Activated naive CD4-positive, alpha-beta T cell treated with anti-CD3 and anti-CD28 coated beads, Interleukin-2, amount 10 ng/mL, durations not matched to agents 7 days and 5 days (primary cell): ENCODE data around the gene NOL6.
"Not testable (repeated sequence)": the region's sequence is repeated elsewhere in the genome, so short reads cannot be mapped to it uniquely, and the experiment has no call there.

Source experiments
- CTCF ChIA-PET: fragments of 350-600 bp; sonication (Branson Sonifier 250); formaldehyde crosslinking; loops from one replicate; lab custom pipeline; 2021; ENCODE audit warnings: antibody characterized with exemption; lab: Charles Lee
- DNase-seq: peaks from one replicate; pipeline ENCODE4 v3.0.0-alpha.2; 2020
- H3K27ac Mint-ChIP-seq: one replicate; pipeline ENCODE4 v1.8.0; 2021; ENCODE audit warnings: mild to moderate bottlenecking, moderate library complexity, mixed read lengths
- H3K27me3 Mint-ChIP-seq: one replicate; pipeline ENCODE4 v1.8.0; 2021; ENCODE audit warnings: mild to moderate bottlenecking, mixed read lengths
- H3K36me3 Mint-ChIP-seq: one replicate; pipeline ENCODE4 v1.8.0; 2021; ENCODE audit warnings: mixed read lengths
- H3K4me1 Mint-ChIP-seq: one replicate; pipeline ENCODE4 v1.8.0; 2021; ENCODE audit warnings: mixed read lengths
- H3K4me3 Mint-ChIP-seq: one replicate; pipeline ENCODE4 v1.8.0; 2021; ENCODE audit warnings: mild to moderate bottlenecking, moderate library complexity, mixed read lengths
- H3K9me3 Mint-ChIP-seq: one replicate; pipeline ENCODE4 v1.8.0; 2021; ENCODE audit warnings: mixed read lengths

The NOL6 gene

GRCh38 chr9:33466565-33467495 is 6.9 kb downstream of the NOL6 start:
- CTCF ChIA-PET: interaction anchor here (0.6 to 12.4 kb wide), 34 partner anchors 9 to 194 kb away, joined by 3 to 255 read pairs (median 5); partner anchors contain the start of genes AQP3, AQP7 and NFX1
- no peak overlapping the region for H3K4me3 Mint-ChIP-seq
- H3K9me3 Mint-ChIP-seq: no peaks in the 10 kb centered on the region
- H3K27me3 Mint-ChIP-seq: no peaks in the 10 kb centered on the region
- DNase-seq: peak; percentile 84
- H3K27ac Mint-ChIP-seq: peak overlapping the region; percentile 42
- H3K4me1 Mint-ChIP-seq: peaks cover 9% of the 10 kb centered on the region
- H3K36me3 Mint-ChIP-seq: peaks cover 53% of the 10 kb centered on the region

- H3K27ac Mint-ChIP-seq: peak overlapping the region; percentile 75
- H3K36me3 Mint-ChIP-seq: peaks cover 47% of the 10 kb centered on the region
- no peaks in the 10 kb centered on the region for H3K27me3 Mint-ChIP-seq
- DNase-seq: no peak
- no peak overlapping the region for H3K4me3 Mint-ChIP-seq
- CTCF ChIA-PET: interaction anchor here (0.6 to 12.4 kb wide), 28 partner anchors 10 to 193 kb away, joined by 3 to 255 read pairs (median 6); partner anchors contain the start of genes AQP3, AQP7 and NFX1
- peaks cover 7% of the 10 kb centered on the region for H3K4me1 Mint-ChIP-seq
- H3K9me3 Mint-ChIP-seq: no peaks in the 10 kb centered on the region
Observed at GRCh38 chr9:33465596-33466564, 7.8 kb downstream of the NOL6 start.

- Mint-ChIP-seq H3K36me3 (peaks cover 44% of the 10 kb centered on the region), H3K27ac (no peak overlapping the region), H3K4me1 (peaks cover 5% of the 10 kb centered on the region), H3K9me3 (no peaks in the 10 kb centered on the region), H3K27me3 (no peaks in the 10 kb centered on the region), H3K4me3 (no peak overlapping the region)
- CTCF ChIA-PET: interaction anchor here (0.9 to 12.4 kb wide), 5 partner anchors 9 to 91 kb away, joined by 3 to 255 read pairs (median 99); partner anchors contain the start of genes AQP3, AQP7 and NOL6
- no peak for DNase-seq
Observed at GRCh38 chr9:33465096-33465495, 8.6 kb downstream of the NOL6 start.

GRCh38 chr9:33464045-33464636 is 9.6 kb downstream of the NOL6 start:
- Mint-ChIP-seq H3K36me3 (peaks cover 37% of the 10 kb centered on the region), H3K4me1 (peaks cover 9% of the 10 kb centered on the region), H3K27me3 (no peaks in the 10 kb centered on the region), H3K4me3 (no peak overlapping the region), H3K9me3 (no peaks in the 10 kb centered on the region), H3K27ac (no peak overlapping the region)
- CTCF ChIA-PET: interaction anchor here (0.9 to 12.4 kb wide), 5 partner anchors 10 to 90 kb away, joined by 3 to 255 read pairs (median 99); partner anchors contain the start of genes AQP3, AQP7 and NOL6
- no peak for DNase-seq

- Mint-ChIP-seq H3K27me3 (no peaks in the 10 kb centered on the region), H3K36me3 (peaks cover 30% of the 10 kb centered on the region), H3K9me3 (no peaks in the 10 kb centered on the region), H3K4me3 (no peak overlapping the region), H3K27ac (no peak overlapping the region), H3K4me1 (peaks cover 19% of the 10 kb centered on the region)
- DNase-seq: no peak
- CTCF ChIA-PET: interaction anchor here (1.7 to 12.4 kb wide), 5 partner anchors 9 to 89 kb away, joined by 5 to 255 read pairs (median 99); partner anchors contain the start of genes AQP3, AQP7 and NOL6
Observed at GRCh38 chr9:33463151-33463550, 10.6 kb downstream of the NOL6 start.

- peak overlapping the region; percentile 13 for H3K27ac Mint-ChIP-seq
- peaks cover 24% of the 10 kb centered on the region for H3K36me3 Mint-ChIP-seq
- H3K27me3 Mint-ChIP-seq: no peaks in the 10 kb centered on the region
- H3K4me1 Mint-ChIP-seq: peaks cover 33% of the 10 kb centered on the region
- H3K9me3 Mint-ChIP-seq: no peaks in the 10 kb centered on the region
- H3K4me3 Mint-ChIP-seq: no peak overlapping the region
- no peak for DNase-seq
- CTCF ChIA-PET: interaction anchor here (0.9 to 15.7 kb wide), 4 partner anchors 7 to 86 kb away, joined by 3 to 255 read pairs (median 7); partner anchors contain the start of genes AQP3 and NOL6
Observed at GRCh38 chr9:33461492-33461891, 12.2 kb downstream of the NOL6 start.

GRCh38 chr9:33460854-33461253 is 12.9 kb downstream of the NOL6 start:
- DNase-seq: no peak
- Mint-ChIP-seq H3K4me1 (peaks cover 37% of the 10 kb centered on the region), H3K27ac (no peak overlapping the region), H3K36me3 (peaks cover 20% of the 10 kb centered on the region), H3K27me3 (no peaks in the 10 kb centered on the region), H3K4me3 (no peak overlapping the region), H3K9me3 (no peaks in the 10 kb centered on the region)
- CTCF ChIA-PET: interaction anchor here (0.6 to 15.7 kb wide), 6 partner anchors 7 to 85 kb away, joined by 3 to 255 read pairs (median 7); partner anchors contain the start of genes AQP3 and NOL6

GRCh38 chr9:33459115-33459514 is 14.6 kb downstream of the NOL6 start:
- no peak overlapping the region for H3K4me3 Mint-ChIP-seq
- CTCF ChIA-PET: interaction anchor here (1.1 to 15.7 kb wide), 5 partner anchors 9 to 84 kb away, joined by 3 to 255 read pairs (median 3); partner anchors contain the start of gene NOL6
- no peak for DNase-seq
- H3K9me3 Mint-ChIP-seq: no peaks in the 10 kb centered on the region
- peaks cover 11% of the 10 kb centered on the region for H3K36me3 Mint-ChIP-seq
- no peaks in the 10 kb centered on the region for H3K27me3 Mint-ChIP-seq
- H3K27ac Mint-ChIP-seq: peak overlapping the region; percentile 86
- peaks cover 50% of the 10 kb centered on the region for H3K4me1 Mint-ChIP-seq

- H3K36me3 Mint-ChIP-seq: peaks cover 11% of the 10 kb centered on the region
- H3K4me1 Mint-ChIP-seq: peaks cover 57% of the 10 kb centered on the region
- peak; percentile 59 for DNase-seq
- no peaks in the 10 kb centered on the region for H3K9me3 Mint-ChIP-seq
- no peaks in the 10 kb centered on the region for H3K27me3 Mint-ChIP-seq
- H3K4me3 Mint-ChIP-seq: no peak overlapping the region
- CTCF ChIA-PET: interaction anchor here (1.1 to 15.7 kb wide), 3 partner anchors 10 to 83 kb away, joined by 3 to 255 read pairs (median 23); partner anchors contain the start of gene NOL6
- H3K27ac Mint-ChIP-seq: peak overlapping the region; percentile 86
Observed at GRCh38 chr9:33458444-33458843, 15.3 kb downstream of the NOL6 start.

GRCh38 chr9:33455945-33456344 is 17.8 kb downstream of the NOL6 start:
- peak; percentile 61 for DNase-seq
- Mint-ChIP-seq H3K27me3 (no peaks in the 10 kb centered on the region), H3K4me3 (peak overlapping the region; percentile 13), H3K36me3 (peaks cover 3% of the 10 kb centered on the region), H3K4me1 (peaks cover 72% of the 10 kb centered on the region), H3K27ac (peak overlapping the region; percentile 85), H3K9me3 (no peaks in the 10 kb centered on the region)
- CTCF ChIA-PET: interaction anchor here (5.3 to 15.7 kb wide), 2 partner anchors 12 to 41 kb away, joined by 23 to 255 read pairs; partner anchors contain the start of gene NOL6

GRCh38 chr9:33455456-33455855 is 18.3 kb downstream of the NOL6 start:
- not testable (repeated sequence) for DNase-seq, H3K9me3 Mint-ChIP-seq, H3K36me3 Mint-ChIP-seq, H3K27me3 Mint-ChIP-seq
- Mint-ChIP-seq H3K27ac (peak overlapping the region; percentile 85), H3K4me3 (peak overlapping the region; percentile 13), H3K4me1 (peaks cover 77% of the 10 kb centered on the region)
- CTCF ChIA-PET: interaction anchor here (5.3 to 15.7 kb wide), 2 partner anchors 13 to 41 kb away, joined by 23 to 255 read pairs; partner anchors contain the start of gene NOL6

- not testable (repeated sequence) for DNase-seq, H3K27me3 Mint-ChIP-seq, H3K4me3 Mint-ChIP-seq, H3K9me3 Mint-ChIP-seq, H3K36me3 Mint-ChIP-seq
- H3K27ac Mint-ChIP-seq: peak overlapping the region; percentile 90
- CTCF ChIA-PET: interaction anchor here (1.0 to 15.7 kb wide), 5 partner anchors 14 to 168 kb away, joined by 3 to 255 read pairs (median 36); partner anchors contain the start of genes AQP7 and NOL6
- peaks cover 79% of the 10 kb centered on the region for H3K4me1 Mint-ChIP-seq
Observed at GRCh38 chr9:33454661-33455026, 19.1 kb downstream of the NOL6 start.
